Epidermal melanocyte (primary cell): ENCODE measurements around the gene TRMT61A.
A peak's percentile ranks its signal among the peaks of the same experiment; 100 is the strongest.
"Not testable (repeated sequence)": the region's sequence is repeated elsewhere in the genome, so short reads cannot be mapped to it uniquely, and the experiment has no call there.

ENCODE experiments used
- DNase-seq: peaks from one replicate; pipeline ENCODE4 v3.0.0; 2011; ENCODE audit warnings: low spot score; ENCODE audit not compliant: insufficient read length

TRMT61A gene

DNA sequence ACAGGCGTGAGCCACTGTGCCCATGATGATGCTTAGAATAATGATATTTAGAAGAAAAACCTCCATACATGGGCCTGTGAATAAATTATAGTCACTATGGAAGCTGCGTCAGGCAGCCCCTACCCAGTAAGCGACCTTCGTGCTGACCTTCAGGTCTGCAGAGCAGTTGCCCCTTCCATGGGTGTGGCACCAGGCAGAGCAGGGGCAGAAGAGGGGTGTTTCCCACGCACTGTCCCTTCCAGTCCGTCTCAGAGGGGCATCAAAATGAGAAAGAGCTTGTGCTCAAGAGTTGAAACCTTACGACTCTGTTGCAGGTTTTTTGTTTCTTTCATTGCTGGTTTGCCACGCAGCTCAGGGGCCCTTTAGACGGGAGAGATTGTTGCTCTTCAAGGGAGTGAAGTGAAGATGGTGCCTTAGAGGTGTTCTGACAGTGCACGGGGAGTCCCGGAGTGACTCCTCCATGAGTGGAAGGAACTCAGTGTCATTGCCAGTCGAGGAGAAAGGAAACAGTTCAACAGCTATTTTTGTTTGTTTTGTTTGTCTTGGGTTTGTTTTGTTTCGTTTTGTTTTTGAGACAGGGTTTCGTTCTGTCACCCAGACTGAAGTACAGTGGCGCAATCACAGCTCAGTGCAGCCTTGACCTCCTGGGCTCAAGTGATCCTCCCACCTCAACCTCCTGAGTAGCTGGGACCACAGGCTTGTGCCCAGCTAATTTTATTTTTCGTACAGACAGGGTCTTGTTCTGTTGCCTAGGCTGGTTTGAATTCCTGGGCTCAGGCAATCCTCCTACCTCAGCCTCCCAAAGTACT lies 20.3 kb upstream of the TRMT61A start:
- no peak for DNase-seq

DNA sequence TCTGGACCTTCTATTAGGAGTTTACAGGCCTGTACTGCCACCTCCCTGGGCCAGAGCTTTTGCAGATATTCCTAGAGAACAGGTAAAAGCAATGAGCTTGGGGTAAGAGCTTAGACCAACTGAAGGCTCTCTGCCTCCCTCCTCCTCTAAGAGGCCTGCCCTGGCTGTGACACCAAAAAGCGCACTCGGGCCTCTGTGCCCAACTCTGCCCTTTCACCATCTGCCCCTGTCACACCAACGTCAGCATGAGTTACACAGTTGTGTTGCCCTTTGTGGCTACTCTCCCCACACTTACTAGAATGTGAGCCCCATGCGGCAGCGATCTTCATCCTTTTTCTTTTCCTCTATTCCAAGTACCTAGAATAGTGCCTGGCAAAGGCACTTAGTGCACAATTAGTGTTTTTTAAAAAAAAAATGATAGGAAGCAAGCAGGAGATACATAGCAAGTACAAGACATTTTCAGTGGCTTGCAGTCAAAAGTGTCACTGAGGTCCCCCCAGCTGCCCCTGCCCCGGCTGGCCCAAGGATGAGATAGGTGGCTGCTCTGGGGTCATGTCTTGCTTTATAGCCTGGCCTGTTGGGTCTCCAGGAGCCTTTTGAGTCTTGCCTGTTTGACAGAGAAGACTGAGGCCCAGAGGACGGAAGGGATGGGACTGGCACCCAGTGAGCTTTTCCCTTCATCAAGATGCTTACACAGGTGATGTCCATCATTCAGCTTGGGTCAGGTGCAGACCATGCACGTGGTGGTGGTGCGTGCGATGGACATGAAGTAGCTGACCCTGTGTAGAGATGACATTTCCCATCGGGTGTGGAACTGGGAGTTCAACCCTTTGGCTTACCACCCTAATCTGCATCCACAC lies 18.9 kb upstream of the TRMT61A start:
- DNase-seq, result no peak

DNA sequence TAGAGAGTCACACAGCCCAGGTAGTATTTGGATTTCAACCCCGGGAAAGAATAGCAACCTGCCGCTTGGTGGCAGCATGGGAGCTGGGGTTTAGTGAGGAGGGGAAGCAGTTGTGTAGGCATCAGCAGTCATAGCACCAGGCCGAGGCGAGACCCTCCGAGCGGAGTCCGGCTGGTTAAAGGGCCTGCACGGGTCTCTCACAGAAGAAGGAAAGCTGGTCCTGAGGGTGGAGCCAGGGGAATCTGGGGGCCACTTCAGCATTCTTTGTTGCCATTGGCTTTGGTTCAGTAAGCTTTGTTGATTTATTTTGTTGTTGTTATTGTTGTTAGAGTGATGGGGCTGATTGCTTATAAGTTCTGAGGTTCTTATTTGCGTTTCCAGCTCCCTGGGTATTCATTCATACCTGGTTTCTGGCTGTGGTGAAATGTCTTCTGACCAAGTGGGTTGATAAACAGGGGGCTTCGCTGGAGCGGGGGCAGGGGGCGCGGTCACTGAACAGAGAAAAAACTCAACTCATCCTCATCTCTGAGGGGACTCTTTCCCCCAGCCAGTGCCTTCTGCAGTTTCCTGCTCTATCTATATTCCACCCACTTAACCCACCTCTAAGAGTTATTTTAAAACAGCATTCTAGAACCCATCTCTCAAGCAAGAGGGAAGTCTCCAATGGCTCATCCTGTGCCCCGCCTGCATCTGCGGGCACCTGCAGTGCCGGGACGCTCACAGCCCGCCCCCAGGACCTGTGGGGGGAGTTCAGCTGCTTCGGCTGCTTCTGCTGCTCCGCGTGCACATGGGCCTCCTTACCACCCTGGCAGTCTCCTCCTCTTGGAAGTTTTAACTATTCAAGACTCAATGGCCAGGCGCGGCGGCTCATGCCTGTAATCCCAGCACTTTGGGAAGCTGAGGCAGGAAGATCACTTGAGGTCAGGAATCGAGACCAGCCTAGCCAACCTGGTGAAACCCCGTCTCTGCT lies 18.0 kb upstream of the TRMT61A start:
- no peak for DNase-seq

DNA sequence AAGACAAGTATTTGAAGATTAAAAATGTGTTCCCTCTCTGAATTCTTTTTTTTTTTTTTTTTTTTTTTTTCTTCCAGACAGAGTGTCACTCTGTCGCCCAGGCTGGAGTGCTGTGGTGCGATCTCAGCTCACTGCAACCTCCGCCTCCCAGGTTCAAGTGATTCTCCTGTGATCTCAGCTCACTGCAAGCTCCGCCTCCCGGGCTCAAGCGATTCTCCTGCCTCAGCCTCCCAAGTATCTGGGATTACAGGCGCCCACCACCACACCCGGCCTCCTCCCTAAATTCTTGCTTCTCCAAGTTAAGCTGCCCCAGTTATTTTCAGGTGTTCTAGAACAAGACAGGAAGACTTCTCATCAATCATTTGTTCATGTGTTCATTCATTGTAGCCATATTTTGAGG lies 16.8 kb upstream of the TRMT61A start:
- not testable (repeated sequence) for DNase-seq

DNA sequence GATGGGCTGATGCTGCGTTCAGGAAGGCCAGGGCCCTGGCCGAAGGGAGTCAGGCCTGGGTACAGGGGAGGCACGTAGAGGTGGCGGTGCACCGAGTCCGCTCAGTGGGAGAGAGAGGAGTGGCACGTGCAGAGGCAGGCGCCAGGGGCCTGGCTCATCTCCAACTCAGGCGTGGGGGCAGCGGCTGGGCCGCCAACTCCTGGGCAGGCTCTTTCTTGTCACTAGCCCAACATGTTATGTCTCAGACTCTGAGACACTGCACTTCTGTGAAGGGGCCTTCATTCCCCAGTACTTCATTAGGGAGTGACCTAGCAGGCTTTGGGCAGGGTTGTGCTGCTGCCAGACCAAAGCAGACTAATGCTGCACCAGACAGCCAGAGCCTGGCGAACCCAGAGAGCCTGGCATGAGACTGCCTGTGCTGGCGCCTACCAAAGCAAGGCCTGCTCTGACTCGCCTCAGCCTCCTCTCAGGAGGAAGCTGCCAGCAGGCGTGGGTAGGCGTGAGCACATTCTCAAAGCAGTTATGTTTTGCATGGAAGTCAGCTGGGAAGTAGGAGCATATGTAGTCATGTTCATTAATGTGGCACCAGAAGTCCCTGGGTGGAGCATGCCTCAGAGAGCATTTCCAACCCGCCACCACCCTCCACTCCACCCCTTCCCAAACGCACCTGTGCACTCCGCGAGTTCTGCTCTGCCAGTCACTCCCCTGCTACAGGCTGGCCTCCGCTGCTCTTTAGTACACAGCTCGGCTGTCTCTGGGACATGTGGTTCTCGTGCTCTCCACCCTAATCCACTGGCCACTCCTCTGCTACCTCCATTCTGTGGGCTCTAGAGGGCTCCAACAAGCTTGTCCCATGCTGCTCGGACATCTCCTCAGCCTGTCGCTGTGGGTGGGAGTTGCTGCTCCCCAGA lies 16.0 kb upstream of the TRMT61A start:
- DNase-seq, result no peak

DNA sequence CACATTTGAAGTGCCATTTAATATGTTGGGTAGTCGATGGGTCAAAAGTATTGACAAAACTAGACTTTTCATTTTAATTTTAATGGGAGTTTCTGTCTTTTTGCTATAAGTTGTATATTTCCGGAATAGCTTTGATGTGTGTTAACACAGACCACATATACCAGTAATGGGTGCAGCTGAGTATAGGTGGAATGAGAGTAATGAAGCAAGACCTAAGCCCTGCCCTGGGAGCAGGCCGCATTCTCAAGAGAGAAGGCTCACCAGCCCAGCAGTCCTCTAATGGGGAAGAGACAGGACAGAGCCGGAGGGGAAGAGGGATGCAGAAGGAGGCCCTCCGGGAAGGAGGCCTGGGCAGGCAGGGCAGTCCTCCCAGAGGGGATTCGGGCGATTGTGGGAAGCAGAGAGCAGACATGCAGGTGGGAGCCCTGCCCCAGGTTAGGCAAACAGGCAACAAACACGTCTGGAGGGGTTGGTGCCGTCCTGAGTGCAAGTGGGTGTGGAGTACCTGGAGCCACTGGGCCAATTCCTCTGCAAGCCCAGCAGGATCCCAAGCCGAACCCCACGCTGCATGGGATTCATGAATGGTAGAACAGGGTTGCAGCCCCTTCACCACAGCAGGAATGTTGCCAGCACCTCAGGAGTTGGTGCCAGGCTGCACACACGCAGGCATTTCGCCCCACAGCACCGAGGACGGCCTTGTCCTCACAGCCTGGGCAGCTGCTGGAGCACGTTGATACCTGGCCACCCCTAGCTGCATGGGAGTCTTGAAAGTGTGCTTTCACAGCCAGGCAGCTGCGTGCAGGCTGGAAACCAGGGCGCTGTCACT lies 14.2 kb upstream of the TRMT61A start:
- no peak for DNase-seq

DNA sequence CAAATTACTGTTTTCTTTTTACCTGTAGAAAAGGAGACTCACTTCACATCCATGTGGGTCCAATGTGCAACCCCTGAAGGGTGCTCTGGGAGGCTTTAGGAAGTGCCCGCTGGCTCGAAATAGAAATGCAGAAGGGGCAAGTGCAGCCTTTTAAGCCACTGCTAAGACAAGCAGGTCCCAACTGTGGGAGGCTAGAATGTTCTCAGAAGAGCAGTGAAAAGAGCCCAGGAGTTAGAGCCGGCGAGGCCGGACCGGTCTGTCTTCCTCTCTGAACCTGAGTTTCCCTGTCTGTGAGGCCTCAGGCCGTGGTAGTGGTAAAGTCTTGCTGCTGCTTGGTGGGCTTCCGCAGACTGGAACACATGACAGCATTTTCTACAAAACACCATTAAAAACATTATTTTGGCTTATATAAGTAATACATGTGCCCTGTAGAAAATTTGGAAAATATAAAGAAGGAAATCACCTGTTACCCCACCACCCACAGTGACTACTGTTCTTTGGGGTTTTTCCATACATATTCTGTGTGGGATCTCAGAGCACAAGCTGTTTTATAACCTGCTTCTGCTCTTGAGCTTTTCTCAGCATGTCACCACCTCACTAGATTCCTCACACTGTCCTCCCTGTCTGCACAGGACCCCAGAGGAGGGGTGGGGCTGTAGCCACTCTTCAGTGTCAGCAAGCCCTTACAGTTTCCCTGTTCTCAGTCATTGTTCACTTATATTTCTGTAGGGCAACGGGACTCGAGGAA lies 12.4 kb upstream of the TRMT61A start:
- DNase-seq, result no peak

DNA sequence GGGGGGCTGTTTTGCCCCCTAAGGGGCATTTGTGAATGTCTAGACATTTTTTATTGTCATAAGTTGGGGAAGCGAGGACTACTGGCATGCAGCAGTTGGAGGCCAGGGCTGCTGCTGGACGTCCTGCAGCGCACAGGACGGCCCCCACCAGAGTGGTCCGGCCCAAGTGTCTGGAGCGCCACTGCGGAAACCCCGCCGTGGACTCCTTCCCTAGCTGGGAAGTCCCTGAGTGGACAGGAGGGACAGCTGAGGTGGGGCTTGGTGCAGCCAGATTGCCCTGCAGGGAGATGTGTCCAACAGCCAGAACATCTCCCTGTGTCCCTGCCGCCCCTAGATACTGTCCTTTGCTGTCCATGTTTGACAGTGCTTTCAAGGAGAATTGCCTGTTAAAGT lies 11.8 kb upstream of the TRMT61A start:
- DNase-seq, result no peak

DNA sequence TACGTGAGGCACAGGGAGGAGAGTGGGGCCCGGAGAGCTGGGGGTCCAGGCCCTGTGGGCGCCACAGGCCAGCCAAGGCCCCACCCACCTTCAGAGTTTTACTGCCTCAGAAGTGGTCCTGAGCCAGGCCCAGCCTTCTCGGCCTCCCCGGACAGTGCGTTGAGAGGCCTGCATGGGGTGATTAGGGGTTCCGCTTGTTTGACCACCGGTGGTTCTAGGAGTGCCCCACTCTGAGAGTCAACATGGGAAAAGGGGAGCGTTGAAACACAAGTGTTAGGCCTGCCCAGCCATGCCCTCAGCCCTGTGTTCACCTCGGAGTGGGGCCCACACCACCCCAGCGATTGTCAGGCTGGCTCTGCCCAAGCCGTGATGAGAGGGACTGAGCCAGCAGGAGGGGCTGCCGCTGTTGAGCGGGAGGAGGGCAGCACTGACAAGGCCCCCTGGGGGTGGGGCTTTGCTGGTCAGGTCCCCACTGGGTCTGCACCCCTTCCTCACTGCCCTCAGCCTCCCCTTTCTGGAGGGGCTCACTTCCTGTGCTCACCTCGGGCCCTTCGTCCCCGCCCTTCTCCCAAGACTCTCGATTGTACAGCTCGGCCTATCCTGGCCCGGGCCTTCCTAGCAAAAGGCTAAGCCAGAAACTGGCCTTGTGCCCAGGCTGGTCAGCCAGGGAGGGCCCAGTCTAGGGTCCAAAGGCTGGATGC lies 11.1 kb upstream of the TRMT61A start:
- peak; percentile 27 for DNase-seq

DNA sequence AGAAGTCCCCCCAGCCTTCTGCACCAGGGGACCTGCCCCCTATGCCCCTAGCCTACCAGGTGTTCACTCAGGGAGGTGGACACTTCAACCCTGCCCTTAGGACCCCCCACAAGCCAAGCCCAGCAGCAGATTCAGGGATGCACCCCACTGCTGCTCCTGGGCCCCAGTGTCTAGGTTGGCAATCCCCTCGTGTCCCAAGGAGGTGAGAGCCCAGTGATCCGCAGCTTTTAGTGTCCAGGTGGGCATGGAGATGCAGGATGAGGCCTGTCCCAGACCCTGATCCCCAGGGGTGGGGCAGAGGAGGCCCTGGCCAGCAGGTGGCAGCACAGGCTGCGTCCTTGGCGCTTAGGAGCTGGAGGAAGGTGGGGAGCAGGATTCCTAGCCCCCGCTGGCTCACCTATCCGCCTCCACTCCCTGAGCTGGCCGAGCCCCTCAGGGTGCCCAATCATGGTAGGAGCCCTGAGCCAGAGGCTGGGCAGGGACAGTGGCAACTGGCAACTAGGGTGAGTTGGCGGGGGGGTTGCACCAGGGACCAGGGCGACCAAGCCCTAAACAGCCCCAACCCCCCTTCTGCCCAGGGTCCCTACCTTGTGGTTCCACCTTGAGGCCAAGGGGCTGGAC lies 10.5 kb upstream of the TRMT61A start:
- DNase-seq, result peak; percentile 91

DNA sequence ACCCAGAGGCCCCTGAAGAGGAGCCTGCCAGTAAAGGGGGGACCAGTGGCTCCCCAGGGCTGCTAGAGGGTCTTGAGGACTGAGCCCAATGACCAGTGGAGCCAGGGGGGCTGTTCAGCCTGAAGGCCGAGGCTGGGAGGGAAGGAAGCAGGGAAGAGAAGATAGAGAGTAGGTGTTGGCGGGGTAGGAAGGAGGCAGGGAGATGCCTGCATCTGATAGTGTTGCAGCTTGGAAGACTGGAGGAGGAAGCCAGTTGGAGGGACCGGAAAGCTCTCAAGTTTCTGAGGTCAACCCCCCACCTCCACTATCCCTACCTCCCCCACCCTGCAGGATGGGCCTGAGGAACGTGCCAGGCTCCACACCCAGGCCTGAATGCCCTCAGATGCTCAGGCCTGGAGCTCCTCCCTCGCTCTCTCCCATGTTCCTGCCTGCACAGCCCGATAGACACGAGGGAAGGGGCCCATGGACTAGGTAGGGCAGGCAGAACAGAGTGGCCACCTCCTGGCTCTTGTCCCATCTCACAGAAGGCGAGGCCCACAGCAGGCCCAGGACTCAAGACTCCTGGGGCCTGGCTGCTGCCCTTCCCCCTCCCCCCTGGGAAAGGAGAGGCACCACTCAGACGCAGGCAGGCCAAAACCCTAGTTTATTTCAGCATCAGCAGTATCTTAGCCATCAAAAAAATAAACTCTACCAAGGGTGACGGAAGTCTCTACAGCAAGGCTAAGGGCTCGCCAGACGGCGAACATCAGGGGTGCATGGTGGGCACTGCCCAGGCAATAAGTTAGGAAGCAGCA lies 9.8 kb upstream of the TRMT61A start:
- DNase-seq, result peak; percentile 17

DNA sequence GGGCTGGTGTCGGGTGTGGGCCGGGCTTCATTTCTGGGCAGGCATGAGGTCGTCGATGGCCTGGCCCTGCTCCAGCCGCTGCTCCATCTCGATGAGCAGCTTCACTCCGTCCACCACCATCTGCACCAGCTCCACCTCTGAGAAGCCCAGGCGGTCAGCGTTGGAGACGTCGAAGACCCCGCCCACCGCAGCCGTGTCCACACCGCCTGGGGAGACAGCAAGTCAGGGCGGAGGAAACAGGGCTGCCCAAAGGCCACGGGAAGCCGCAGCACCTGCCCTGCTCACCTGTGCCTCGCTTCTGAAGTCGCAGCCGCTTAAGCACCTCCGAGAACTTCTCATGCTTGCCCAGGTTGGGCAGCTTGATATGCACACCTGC lies 9.2 kb upstream of the TRMT61A start:
- DNase-seq, result peak; percentile 7

DNA sequence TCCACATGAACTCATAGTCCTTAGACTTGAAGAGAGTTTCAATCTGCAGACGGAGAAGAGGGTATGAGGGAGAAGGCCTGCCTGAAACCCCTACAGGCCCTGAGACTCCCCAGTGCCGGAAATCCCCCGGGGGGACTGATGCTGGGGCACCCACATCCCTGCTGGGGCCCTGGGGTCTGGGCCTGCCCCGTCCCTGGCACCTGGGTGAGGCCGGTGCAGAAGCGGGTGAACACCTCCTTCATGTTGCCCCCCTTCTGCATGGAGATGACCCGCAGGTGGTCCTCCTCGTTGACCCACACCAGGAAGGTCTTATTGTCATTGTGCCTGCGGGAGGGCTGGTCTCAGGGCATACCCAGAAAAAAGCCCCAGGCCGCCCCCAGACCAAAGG lies 8.7 kb upstream of the TRMT61A start:
- DNase-seq, result peak; percentile 2

DNA sequence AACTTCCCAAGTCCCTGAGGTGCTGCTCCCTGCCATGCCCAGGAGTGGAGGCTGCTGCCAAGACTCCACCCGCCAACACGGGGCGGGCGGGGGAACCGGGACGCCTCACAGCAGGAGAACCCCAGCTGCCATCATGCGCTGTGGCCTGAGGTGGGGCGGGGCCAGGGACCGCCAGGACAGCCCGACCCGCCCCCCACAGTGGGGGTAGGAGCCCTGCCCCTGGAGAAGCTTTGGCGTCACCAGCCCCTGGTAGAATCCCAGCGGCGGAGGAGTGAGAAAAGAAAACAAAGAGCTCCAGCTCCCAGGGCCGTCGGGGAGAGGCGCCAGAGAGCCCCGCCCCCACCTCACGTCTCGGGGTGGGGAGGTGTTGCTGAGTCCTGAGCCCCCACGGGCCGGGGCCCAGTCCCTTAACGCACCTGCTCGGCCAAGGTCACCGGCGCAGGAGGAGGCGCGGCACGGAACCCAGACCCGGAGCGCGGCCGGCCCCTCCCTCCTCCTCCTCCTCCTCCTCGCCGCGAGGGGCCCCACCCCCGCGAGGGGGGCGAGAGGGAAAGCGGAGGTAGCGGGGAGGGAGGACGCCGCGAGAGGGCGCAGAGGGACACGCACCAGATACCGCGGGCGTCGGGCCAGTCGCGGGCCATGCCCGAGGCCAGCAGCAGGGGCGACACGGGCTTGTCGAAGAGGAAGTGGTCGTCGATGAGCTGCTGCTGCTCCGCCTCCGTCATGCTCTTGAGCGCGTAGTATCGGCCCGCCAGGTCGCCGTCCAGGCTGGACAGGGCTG lies 8.1 kb upstream of the TRMT61A start:
- DNase-seq, result peak; percentile 74

DNA sequence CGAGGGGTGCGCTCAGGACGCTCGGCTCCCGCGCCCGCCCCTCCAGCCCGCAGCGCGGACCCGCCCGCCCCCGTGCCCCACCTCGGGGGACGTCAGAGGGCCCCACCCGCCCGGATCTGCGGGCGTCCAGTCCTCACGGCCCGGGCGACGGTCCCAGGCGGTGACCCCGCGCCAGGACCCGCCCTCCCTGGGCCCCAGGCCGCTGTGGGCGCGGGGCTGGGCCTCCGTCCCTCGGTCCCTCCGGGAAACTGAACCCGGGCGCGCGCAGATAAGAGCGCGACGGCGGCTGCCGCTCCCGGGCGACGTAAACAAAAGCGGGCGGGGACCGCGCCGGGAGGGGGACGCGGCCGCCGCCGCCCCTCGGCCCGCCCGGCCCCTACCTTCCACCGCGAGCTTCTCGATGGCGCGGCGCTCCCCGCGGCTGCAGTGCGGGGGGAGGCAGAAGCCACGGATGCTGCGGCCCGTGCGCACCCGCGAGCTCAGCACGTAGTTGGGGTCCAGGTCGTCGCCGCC lies 7.5 kb upstream of the TRMT61A start:
- DNase-seq, result no peak

DNA sequence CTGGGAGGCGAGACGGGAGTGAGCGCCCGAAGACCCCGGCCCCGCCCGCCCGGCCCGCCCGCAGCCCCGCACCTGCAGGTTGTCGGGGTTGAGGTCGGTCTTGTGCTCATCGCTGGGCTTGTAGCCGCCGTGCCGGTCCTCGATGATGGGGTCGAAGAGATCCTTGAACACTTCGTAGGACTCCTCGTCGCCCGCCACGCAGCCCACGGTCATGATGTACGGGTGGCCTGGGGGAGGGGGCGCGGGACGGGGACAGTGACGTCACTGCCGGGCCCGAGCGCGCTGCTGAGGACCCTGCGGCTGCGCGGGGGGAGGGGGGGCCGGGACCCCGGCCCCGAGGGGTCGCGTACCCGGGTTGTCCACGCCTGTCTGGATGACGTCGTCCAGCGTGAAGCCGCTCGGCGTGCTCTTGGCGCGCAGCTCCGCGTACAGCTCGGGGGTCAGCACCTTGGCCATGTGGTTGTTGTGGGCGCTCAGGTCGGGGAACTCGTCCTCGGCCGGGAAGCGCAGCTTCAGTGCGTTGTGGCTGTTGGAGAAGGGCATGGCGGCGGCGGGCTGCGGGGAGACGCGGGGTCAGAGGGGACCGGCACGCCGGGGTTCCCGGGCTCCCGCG lies 6.9 kb upstream of the TRMT61A start:
- no peak for DNase-seq
